Omental fat pad (tissue), 4 donors: ENCODE results near the gene CTBP2. TPM values are rescaled to one million over a fixed set of nuclear protein-coding genes. Genes with fewer than 3 reads are reported as not detected.
"Not testable (repeated sequence)": the region's sequence is repeated elsewhere in the genome, so short reads cannot be mapped to it uniquely, and the experiment has no call there.

Experiments used
- ATAC-seq: fragments of 150-250 bp; one replicate; pipeline ENCODE4 v1.9.1; 2016; ENCODE audit warnings: mild to moderate bottlenecking, moderate library complexity; ENCODE audit not compliant: low FRiP score
- DNase-seq: peaks from one replicate; pipeline ENCODE4 v3.0.0-alpha.2; 2019; ENCODE audit warnings: low spot score
- CTCF ChIP-seq, 3 donors: fragments of 450-650 bp; IDR thresholded peaks; one replicate each; pipeline ENCODE4 v1.5.1; 2016 to 2017; ENCODE audit warnings: antibody characterized with exemption in 3 of 3, mild to moderate bottlenecking in 3 of 3, moderate library complexity in 2 of 3
- total RNA-seq, 4 donors: library from RNA; depleted of rRNA; stranded (reverse); fragments of >200 nt; gene quantifications; one replicate each; pipeline ENCODE4 v1.1.0, GENCODE V29; 2016

Gene CTBP2
- total RNA-seq, 4 donors from 2014 or later: 29.4 to 58.6 (median 46.2) TPM

DNA sequence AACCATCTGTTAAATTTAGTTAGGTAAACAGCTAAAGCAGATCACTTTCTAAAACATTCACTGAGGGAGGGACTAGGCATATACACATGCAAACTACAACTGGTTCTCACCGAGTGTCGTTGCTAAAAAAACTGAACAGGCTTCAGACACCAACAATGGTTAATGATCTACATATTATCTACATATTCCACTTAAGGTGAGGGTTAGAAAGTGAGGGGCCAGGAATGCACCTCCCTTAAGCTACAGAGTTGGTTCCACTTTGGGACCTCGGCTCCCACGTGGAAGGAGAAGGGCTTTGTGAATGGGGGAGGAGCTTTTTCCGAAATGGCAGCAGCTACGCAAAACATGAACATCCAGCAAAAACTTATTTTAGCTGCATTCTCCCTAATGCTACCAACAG, 5.8 kb downstream of the CTBP2 start:
- ATAC-seq (no peak), DNase-seq (no peak)
- no peak for TF ChIP-seq CTCF (IDR thresholded peaks at IDR 0.05)

DNA sequence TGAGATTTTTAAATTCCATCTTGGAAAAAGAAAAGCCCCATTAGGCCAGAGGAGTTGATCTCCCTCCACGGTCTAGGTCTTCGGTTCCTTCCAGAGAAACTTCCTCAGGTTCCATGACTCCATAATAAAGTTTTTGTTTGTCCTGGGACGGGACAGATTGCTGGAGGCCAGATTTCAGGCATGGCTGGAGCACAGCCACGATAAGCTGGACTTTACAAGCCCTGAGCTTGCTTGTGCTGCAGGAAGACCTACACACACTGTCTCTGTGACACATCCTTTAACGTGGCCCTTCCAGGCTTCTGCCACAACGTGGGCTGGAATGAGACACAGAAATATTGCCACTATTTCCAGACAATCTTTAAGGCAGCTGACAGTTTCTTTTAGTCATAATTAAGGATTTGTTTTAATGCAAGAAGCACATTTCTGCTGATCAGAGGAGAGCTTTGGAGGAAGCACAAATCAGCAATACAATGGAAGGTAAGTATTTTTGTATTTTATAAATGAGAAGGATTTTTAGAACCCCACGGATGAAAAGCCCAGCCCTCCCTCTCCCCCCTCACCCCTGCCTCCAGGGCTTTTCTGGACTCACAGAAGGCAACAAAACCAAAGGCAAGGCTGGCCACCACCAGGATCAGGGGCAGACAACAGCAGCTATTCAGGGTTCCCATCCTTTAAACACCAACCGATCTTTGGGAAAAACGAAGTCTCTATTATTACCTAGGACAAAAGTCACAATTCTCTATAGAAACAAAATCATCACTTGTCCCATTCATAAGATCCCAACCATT, 6.5 kb downstream of the CTBP2 start:
- DNase-seq (no peak), ATAC-seq (no peak)

DNA sequence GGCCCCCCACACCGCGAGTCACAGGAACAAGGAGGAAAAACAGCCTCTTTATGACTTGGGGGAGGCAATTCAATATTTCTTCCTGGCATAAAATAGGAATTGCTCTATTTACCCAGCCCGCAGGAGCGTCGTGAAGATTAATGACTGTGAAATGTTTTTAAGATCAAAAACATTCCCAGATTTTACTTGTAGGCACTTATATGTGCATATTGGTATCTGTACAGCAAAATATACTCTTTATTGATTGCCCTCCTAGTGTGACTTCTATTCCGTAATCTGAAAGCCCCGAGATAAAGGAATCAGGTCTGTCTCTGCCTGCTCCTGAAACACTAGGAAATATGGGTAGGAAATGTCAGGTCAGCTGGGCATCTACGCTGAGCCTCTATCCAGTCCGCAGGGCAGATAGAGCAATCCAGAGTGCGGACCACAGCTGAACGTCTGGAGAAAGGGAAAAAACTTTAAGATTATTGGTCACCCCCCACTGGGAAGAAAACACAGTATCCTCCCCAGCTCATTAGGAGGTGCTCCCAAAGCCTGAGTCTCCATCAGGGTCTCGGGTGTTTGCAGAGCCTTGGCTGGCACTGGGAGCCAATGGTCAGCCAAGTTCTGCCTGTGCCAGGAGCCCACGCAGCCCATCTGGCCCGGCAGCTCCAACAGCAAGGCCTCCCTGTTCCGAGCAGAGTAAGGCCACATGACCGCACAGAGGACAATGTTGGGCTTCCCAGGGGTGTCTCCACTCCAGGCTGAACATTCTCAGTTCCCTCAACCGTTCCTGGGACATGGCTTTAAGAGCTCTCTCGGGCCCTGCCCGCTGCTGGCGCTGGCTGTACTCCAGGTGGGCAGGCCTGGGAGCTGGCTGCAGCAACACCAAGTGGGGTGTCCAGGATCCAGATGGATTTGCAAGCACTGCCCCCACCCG, 7.7 kb downstream of the CTBP2 start:
- DNase-seq (no peak), ATAC-seq (peak; percentile 67)
- no peak for TF ChIP-seq CTCF (IDR thresholded peaks at IDR 0.05)

More for the DNA sequence above, 6.5 kb downstream of the CTBP2 start:
- TF ChIP-seq CTCF (IDR thresholded peaks at IDR 0.05): no peak

DNA sequence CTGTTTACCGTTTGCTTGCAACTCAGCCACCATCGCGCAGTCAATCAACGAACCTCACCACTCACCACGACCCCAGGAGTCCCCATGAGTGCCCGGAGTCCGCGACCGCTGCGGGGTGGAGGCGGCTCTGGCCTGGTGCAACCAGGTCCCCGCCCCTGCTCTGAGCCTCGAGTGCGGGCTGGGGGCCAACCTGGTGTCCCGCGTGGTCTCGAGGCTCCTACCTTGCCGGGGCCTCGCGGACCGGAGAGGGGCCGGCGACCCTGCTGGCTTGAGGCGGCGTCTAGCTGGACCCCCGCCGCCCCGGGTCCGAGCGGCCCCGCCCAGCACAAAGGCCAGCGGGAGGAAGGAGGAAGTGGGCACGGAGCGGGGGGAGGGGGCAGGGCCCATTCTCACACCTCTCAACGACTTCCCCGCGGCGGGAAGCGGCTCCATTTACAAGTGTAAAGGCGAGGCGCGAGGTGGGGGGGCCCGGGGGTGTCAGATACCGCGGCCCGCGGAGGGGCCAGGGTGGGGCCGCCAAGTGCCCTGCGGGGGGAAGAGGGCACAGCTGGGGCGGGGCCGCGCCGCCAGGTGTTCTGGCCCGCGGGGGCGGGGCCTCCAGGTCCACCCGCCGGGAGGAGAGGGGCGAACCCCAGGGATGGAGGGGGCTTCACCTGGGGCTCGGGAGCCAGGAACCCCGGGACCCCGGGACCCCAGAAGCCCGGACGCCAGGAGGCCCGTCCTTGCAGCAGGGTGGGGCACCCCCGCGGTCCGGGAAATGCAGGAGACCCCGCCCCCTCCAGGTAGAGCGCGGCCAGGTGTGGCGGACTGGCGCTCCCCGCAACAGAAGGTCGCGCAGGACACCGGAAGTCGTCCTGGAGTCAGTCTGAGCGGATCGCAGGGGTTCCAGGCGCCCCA, 8.6 kb downstream of the CTBP2 start:
- DNase-seq: no peak
- TF ChIP-seq CTCF (IDR thresholded peaks at IDR 0.05): no peak
- no peak for ATAC-seq

GRCh38 chr10:125151170-125151552, 9.2 kb downstream of the CTBP2 start:
- ATAC-seq: no peak
- no peak for TF ChIP-seq CTCF (IDR thresholded peaks at IDR 0.05)
- no peak for DNase-seq

DNA sequence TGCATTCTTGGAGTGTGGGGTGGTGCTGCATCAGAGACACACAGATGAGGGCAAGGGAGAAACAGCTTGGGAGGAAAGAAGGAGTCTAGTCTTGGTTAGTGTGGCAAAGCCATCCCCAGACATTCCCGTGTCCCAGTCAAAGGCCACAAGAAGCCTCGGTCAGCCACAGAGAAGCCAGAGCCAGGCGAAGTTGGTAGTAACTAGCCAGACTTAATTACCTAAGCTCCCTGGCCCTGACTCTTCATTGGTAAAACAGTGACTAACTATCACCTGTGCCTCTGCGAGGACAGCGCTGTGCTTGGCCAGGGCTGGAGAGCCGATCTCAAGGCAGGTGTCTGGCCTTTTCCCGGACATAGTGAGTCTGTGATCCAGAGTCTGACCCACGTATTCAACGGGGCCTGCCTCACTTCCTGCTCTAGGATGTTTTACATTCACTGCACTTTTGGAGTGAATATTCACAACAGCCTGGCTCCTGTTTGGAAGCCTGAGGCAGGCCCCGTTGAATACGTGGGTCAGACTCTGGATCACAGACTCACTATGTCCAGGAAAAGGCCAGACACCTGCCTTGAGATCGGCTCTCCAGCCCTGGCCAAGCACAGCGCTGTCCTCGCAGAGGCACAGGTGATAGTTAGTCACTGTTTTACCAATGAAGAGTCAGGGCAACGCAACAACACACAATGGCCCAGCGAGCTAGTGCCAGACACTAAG, 9.8 kb downstream of the CTBP2 start:
- not testable (repeated sequence) for ATAC-seq

More for the DNA sequence above, 9.8 kb downstream of the CTBP2 start:
- DNase-seq: not testable (repeated sequence)
